ENCODE results near the gene ZNF519.

DNA sequence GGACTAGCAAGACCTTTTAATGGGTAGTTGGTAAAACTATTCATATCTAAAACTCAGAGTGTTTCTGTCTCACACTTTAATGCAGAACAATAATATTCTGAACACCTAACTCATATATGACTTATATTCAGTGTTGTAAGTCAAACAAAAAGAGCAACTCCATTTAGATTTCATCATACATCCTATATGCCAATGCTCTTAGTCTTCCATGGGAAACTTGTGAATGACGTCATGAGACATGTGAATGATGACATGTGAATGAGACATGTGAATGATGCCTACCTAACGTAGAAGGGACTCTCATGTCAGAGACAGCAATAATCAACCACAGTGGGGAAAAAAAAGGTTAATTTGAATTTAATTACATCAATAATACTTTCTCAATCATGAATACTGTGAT, 28.0 kb downstream of the ZNF519 start:
- TF ChIP-seq POLR2A (IDR thresholded peaks at IDR 0.05; ENCODE audit: low read length) (no peak), GATA1 (IDR thresholded peaks at IDR 0.05; ENCODE audit: low read depth, low read length) (no peak)
